GM18507 (cell line): ENCODE results near the gene UBIAD1.

Experiments used
- DNase-seq: peaks from one replicate; pipeline ENCODE4 v3.0.0; 2011; ENCODE audit warnings: low read depth; ENCODE audit not compliant: insufficient read length; ENCODE audit errors: extremely low spot score
- FAIRE-seq: peaks from 2 replicates; lab custom pipeline; 2011; peaks lifted over from hg19 to GRCh38; lab: Jason Lieb, UNC

UBIAD1 gene

DNA sequence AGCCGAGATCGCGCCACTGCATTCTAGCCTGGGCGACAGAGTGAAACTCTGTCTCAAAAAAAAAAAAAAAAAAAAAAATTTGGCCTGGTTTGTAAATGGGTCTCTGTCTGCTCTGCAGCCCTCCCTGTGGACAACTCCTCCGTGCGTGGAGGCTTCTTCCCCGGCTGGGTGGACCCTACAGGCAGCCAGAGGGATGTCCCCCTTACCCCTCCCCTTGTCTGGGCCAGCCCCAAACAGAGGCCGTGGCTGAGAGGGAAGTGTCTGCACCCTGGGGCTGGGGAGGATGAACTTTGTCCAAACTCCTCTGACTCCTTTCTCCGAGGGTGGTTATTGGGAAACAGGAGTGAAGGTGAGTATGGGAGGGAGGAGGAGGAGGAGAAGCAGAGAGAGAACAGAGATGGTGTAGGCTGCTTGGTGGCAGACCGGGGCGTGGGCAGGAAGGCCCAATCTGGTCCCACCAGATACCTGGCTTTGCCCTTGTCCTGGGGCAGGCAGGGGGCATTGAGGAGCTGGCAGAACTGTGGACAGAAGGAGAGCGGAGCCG, 61.3 kb downstream of the UBIAD1 start:
- no peak for FAIRE-seq
- no peak for DNase-seq

GRCh38 chr1:11334821-11335220, 61.8 kb downstream of the UBIAD1 start:
- DNase-seq, result no peak
- no peak for FAIRE-seq

- FAIRE-seq (peak; percentile 97), DNase-seq (peak; percentile 64)
Observed at GRCh38 chr1:11335417-11336056, 62.5 kb downstream of the UBIAD1 start.

DNA sequence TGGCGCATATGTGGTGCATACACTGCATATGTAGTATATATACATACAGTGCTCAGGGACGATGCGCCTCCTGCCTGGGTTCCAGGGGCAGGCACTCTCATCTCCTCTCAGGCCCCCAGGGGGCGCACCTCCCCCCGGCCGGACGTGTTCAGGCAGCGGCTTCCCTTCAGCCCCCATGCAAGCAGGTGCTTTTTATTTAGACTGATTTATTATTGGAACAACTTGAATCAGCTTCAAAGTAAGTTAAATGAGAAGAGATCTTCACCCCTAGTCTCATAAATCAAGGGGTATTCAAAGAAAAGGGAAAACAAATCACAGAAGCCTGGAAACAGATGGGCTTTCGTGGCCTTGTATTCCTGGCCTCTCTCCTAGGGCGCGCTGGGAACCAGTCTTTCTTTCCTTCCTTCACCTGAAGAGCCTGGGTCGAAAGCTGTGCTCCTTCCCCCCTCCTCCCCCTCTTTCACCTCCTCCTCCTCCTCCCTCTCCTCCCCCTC, 64.6 kb downstream of the UBIAD1 start:
- peak; percentile 60 for DNase-seq
- FAIRE-seq, result peak; percentile 75
